T47D (cell line): ENCODE measurements around the gene TTLL10.

Source experiments
- DNase-seq, 2 experiments: peaks; one replicate each; pipeline versions ENCODE4 v3.0.0 to v3.0.0-alpha.2; 2011 to 2012; ENCODE audit warnings: low read depth in 1 of 2, low spot score in 1 of 2
- JUND ChIP-seq: IDR thresholded peaks from 2 replicates; pipeline ENCODE4 v1.6.1; 2012; ENCODE audit warnings: low read depth
- in situ Hi-C: cut with HindIII; loops from 2 replicates; pipeline ENCODE4 v1.10.0; 2016; ENCODE audit warnings: low sequenced_read_pairs, low pct_unique_long_range_greater_than_20kb

TTLL10 gene

GRCh38 chr1:1173793-1174415 is at the start of gene TTLL10:
TSS of gene TTLL10 (plus strand) at chr1:1173880. CDS start at chr1:1179216, 5,336 bp downstream.
- TF ChIP-seq JUND: no peak
- no peak for DNase-seq
- in situ Hi-C loops: no loop called here

- DNase-seq: no peak
- in situ Hi-C loops: no loop called here
- TF ChIP-seq JUND: no peak
Measured at GRCh38 chr1:1124508-1124785, 49.2 kb upstream of the TTLL10 start.

- no peak for TF ChIP-seq JUND
- no peak for DNase-seq
- in situ Hi-C loops: no loop called here
Measured at GRCh38 chr1:1124786-1125642, 48.7 kb upstream of the TTLL10 start.

GRCh38 chr1:1125945-1126344 is 47.7 kb upstream of the TTLL10 start:
- DNase-seq: no peak
- in situ Hi-C loops: no loop called here
- TF ChIP-seq JUND: no peak

GRCh38 chr1:1127551-1128451 is 45.9 kb upstream of the TTLL10 start:
- in situ Hi-C loops: no loop called here
- no peak for TF ChIP-seq JUND
- DNase-seq: no peak

GRCh38 chr1:1128454-1129139 is 45.1 kb upstream of the TTLL10 start:
- no peak for DNase-seq
- in situ Hi-C loops: no loop called here
- TF ChIP-seq JUND: no peak

GRCh38 chr1:1129381-1129821 is 44.3 kb upstream of the TTLL10 start:
- TF ChIP-seq JUND: no peak
- DNase-seq: no peak
- in situ Hi-C loops: no loop called here

GRCh38 chr1:1130206-1131120 is 43.2 kb upstream of the TTLL10 start:
- in situ Hi-C loops: no loop called here
- no peak for DNase-seq
- no peak for TF ChIP-seq JUND

GRCh38 chr1:1132042-1132950 is 41.4 kb upstream of the TTLL10 start:
- in situ Hi-C loops: no loop called here
- DNase-seq: peak; percentile 59 to 89

GRCh38 chr1:1132956-1133750 is 40.5 kb upstream of the TTLL10 start:
- no peak for DNase-seq
- in situ Hi-C loops: no loop called here
- TF ChIP-seq JUND: no peak

More at GRCh38 chr1:1132042-1132950, 41.4 kb upstream of the TTLL10 start:
- TF ChIP-seq JUND: no peak
